NCI-H226 (cell line): ENCODE results near the gene AWAT1.
"Not testable (repeated sequence)": the region's sequence is repeated elsewhere in the genome, so short reads cannot be mapped to it uniquely, and the experiment has no call there.

Experiments
- DNase-seq: peaks from one replicate; pipeline ENCODE4 v3.0.0-alpha.2; 2015

Gene AWAT1

DNA sequence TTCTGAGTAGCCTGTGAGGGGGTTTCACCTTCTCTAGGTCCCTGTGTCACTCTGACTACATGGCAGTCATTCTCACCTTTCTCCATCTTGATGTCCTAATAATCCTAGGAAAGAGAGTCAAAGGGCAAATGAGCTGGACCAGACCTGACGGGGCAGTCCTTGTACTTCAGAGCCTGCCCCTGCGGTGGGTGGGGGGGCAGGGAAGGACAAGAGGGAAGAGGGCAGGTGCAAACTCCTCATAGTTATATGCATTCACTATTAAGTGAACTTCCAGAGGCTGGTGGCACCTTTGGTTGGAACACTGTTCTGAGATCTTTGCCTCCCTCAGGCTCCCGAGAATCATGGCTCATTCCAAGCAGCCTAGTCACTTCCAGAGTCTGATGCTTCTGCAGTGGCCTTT, at the start of gene AWAT1:
Gene AWAT1 (plus strand): TSS at position 301 of the 400 bp plus-strand sequence. CDS start 41 bp downstream, at position 342.
- DNase-seq, result no peak

DNA sequence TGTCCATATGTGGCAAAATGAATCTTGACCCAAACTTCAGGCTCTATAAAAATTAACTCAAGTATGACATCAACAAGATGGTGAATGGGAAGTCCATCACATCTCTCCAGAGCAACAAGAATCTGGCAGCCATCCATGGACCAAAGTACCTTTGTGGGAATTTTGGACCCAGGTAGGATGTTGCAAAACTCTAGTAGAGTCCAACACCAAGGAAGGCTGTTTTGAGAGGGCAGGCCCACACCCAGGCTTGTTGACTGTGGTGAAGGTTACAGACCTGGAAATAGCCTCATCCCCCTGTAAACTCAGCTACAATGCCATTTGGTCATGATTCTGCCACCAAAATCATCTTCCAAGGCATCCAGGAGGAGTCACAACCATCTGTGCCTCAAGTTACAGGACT, 44.2 kb upstream of the AWAT1 start:
- DNase-seq, result no peak

DNA sequence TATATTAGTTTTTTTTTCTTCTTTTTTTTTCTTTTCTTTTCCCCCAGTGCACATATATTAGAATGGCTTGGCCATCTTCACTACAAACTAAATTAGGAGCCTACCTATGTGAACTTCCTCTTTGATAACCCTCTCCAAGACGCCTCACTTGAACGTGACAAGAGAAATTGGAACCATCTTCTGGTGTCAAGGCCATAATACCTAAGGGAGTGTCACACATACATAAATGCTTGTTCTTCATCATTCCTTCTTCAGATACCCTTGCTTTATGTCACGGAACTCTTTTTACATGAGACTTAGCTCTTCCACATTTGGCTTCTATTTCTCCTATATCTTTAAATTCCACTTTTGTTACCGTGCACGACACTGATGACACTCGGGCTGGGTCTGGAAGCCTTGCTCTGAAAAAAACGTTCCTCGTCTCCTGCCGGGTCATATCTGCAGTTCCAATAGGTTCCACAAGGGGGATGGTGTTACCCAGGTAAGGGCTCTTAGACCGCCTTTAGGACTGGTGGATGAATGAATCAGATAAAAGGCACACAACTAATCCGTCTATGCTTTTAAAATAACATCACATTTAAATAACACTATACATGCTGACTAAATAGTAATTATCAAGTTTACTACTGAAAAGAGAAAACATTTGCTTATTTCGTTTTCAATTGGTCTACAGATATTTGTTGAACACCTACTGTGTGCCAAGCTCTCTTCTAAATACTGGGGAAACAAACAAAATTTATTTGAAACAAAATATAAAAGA, 37.3 kb upstream of the AWAT1 start:
- DNase-seq, result peak; percentile 16

DNA sequence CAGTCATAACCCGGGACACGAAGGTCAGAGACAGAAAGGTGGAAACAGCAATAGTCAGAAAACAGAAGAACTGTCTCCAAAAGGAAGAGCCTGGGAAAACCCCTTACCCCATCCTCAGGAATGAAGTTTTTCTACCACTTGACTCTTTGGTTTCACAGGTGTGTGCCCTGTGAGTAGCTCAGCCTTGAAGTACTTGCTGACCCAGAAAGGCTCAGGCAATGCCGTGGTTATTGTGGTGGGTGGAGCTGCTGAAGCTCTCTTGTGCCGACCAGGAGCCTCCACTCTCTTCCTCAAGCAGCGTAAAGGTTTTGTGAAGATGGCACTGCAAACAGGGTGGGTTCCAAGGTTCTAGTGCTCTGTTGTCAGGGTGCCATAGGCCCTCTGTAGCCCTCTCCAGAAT, 32.7 kb upstream of the AWAT1 start:
- no peak for DNase-seq

DNA sequence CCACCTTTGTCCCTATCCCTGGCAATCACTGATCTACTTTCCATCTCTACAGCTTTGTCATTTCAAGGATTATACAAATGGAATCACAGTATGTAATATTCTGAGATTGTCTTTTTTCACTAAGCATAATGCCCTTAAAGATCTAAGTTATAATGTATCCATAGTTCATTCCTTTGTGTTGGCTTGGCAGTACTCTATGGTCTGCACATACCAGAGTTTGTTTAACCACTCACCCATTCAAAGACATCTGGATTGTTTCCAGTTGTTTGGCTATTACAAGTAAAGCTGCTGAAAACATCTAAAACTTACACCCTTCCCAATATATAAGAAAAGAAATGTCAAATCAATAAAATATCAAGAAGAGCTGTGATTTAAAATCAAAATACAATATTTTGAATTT, 26.0 kb upstream of the AWAT1 start:
- no peak for DNase-seq

DNA sequence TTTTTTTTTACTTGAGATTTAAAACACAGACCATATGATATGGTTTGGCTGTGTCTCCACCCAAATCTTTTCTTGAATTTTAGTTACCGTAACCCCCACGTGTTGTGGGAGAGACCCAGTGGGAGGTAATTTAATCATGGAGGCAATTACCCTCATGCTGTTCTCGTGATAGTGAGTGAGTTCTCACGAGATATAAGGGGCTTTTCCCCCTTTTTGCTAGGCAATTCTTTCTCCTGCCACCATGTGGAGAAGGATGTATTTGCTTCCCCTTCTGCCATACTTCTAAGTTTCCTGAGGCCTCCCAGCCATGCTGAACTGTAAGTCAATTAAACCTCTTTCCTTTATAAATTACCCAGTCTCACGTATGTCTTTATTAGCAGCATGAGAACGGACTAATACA, 24.9 kb upstream of the AWAT1 start:
- not testable (repeated sequence) for DNase-seq

DNA sequence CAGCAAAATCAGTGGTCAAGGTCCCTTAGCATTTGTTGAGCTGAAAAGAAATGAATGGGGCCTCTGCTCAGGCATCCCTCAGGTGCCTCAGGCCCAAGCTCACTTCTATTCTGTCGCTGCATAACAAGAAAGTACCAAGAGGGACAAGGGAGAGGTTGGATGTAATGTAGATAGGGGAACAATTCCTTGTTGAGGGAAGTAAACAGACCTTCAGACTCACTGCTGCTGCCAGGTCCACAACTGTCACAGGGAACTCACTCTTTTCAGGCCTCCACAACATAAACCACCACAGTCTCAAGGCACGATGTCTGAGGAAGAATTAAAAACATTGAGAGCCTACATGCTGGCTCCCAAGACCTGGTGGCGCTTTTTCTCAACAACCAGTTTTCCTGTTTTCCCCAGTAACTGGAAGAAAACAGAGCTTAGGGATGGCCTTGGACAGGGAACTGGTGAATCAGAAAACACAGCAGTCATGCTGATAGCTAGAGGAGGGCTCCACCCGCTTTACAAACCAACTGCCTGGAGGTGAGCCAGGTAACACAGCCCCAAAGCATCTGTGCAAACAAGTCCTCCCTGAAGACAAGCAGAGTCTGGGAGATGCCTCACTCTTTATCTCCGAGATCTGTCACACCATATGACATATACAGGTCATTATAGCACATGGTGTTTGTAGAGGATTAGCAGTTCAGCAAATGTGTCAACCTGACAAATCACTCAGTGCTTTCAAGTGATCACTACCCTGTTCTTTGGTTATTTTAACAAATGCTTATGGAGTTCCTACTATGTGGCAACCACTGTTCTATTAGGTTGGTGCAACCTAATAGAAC, 14.3 kb upstream of the AWAT1 start:
- peak; percentile 77 for DNase-seq

DNA sequence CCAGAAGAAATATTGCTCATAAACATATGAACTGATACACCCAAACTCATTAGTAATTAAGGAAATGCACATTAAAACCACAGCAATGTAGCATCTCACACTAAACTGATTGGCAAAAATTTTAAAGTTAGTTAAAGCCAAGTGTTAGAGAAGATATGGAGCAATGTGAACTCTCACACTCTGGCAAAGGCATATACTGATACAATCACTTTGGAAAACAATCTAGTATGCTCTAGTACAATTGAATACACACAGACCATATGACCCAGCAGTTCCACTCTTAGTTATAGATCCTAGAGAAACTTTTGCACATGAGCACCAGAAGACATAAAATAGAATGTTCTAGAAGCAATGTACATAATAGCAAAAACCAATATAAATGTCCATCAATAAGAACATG, 8.4 kb upstream of the AWAT1 start:
- no peak for DNase-seq

DNA sequence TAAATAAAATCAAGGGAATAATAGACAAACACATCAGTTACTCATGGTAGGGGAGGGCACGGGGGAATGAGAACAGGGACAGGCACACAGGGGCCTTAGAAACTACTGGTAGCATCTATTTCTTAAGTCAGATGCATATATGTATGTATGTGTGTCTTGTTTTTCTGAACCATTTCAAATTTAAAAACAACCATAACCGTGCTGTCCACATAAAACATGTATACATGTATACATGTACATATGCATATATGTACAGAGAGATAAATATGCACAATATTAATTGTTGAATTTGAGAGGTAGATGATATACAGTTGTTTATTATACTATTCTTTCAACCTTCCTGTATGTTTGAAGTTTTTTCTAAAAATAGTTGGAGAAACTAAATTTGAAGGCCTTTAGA, 7.8 kb upstream of the AWAT1 start:
- DNase-seq, result no peak

DNA sequence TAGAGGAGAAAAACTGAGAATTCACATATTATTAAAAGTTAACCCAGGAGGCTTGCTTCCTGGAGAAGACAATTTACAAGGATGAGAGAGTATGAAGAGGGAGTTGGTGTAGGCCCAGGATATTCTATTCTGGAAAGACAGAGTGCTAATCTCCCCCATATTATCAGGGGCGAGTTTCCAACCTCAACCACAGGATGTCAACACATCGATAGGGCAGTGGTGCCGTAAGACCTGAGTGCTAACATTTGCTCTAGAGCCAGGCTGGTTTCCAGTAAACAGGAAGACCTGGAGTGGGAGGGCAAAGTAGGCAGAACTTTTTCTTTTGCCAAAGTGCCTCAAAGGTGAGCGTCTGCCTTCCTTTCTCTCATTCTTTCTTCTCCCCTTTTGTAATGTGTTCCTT, 2.8 kb upstream of the AWAT1 start:
- peak; percentile 62 for DNase-seq

DNA sequence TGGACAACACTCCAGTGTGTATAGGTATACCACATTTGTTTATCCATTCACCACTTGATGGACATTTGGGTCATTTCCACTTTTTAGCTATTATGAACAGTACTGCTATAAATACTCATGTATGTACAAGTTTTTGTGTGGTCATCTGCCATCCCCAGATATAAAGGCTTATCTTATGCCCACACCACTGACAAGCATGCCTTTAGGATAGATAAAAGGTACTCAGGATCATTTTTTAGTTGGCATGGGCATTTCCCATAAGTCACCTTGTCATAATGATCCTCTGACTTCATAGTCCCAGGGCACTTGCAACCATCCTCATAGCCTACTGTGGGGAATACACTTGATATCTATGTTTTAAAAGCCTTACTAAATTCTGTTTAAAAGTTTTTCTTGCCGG, 6.3 kb downstream of the AWAT1 start:
- no peak for DNase-seq

DNA sequence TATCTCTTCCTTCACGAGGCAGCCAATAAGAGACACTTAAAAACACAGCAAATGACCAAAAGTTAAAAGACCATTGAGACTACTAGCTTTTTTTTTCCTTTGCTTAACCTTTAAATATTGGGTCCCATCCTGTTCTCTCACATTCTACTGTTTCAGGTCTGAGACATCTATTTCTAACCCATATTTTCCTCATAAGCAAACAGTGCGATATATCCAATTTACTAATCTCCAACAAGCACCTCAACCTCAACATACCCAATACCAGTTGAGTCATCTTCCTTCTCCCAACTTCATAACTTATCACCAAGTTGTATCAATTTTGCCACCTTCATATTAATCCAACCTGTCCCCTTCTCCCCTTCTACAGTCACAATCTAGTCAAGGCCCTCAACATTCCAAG, 7.0 kb downstream of the AWAT1 start:
- no peak for DNase-seq

DNA sequence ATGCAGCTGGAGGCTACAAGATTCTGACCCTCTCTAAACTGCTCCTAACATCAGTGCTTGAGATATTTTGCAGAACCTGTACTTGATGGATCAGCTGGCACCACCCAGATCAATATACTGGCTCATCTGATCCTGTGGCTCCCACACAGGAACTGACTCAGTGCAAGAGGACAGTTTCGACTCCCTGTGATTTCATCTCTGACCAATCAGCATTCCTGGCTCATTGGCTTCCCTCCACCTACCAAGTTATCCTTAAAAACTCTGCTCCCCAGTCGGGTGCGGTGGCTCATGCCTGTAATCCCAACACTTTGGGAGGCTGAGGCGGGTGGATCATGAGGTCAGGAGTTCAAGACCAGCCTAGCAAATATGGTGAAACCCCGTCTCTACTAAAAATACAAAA, 9.1 kb downstream of the AWAT1 start:
- not testable (repeated sequence) for DNase-seq

DNA sequence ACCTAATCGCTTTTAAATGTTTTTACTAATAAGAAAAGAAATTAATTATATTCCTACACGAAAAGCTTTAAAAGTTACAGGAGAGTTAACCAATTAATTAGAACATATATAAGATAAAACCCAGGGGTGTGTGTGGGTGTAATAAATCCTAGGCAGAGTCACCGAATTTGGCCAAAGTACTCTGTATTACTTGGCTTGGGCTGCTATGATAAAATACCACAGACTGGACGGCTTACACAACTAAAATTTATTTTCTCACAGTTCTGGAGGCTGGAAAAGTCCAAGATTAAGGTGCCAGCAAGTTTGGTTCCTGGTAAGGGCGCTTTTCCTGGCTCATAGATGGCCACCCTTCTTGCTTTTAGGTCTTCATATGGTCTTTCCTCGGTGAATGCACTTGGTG, 10.4 kb downstream of the AWAT1 start:
- DNase-seq, result no peak

DNA sequence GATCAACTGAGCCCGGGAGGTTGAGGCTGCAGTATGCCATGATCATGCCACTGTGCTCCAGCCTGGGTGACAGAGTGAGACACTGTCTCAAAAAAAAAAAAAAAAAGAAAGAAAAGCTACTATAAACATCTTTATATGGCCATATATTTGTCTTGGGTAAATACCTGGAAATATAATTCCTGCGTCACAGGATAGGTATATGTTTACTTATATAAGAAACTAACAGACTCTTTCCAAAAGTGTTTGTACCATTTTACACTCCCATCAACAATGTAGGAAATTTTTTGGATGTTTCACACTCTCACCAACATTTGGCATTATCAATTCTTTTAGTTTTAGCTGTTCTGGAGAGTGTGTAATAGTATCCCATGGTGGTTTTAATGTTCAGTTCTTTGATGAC, 12.8 kb downstream of the AWAT1 start:
- DNase-seq, result no peak

DNA sequence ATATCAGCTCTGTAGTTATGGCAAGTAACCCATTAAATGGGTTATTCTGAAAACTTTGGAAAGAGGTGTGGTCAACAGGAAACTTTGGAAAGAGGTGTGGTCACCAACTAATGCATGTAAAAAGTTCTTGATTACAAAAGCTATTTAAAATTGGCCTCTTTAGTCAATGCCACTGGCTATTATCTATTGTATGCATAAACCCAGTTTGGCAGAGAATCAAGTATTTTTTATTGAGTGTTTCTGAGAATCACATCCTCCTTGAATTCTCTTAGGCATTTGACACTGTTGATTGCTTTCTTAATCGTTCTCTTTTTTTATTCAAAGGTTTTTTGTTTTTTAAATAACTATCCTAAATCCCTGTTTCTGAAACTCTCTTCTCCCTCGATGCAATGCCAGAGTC, 18.0 kb downstream of the AWAT1 start:
- DNase-seq, result no peak

DNA sequence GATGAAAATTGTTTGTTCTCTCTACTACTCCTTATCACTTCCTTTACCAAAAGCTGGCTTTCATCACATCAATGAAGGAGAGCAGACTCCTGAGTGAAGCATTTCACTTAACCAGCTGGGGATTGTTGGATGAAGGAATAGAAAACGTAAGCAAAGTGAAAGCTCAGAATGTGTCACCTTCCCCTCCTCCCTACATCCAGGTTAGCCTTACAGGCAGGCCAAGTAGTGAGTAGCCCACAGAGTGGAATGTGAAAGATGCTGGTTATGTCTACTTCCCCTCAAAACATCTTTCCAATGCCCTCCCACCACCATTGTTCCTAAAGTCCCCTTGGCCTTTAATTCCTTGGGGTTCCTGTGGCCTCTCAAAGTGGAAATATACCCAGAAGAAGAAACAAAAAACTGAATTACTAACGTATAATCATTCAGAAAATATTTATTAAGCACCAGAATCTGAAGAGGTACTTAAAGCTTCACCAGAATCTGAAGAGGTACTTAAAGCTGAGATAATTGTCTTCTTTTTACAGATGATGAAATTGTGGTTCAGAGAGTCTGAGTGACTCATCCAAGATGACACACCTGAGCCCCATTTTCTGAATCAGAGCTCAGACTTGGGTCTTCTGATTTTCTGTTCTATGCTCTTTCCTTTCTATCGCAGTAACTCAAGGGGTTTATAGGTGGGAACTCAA, 19.1 kb downstream of the AWAT1 start:
- DNase-seq, result peak; percentile 13

DNA sequence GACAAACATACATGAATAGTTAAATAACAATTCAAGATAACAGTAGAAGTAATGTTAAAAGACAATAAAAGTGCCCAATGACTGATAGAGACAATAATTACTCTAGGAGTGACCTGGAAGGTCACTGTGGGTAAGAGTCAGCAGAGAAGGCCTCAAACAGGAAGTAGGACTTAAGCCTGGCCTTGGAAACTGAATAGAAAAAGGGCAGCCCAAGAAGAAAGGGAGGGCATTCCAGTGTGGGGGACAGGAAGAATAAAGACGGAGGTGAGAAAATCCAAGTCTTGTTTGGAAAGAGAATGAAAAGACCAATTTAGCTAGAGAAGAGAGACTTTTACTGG, 19.6 kb downstream of the AWAT1 start:
- DNase-seq, result peak; percentile 4

DNA sequence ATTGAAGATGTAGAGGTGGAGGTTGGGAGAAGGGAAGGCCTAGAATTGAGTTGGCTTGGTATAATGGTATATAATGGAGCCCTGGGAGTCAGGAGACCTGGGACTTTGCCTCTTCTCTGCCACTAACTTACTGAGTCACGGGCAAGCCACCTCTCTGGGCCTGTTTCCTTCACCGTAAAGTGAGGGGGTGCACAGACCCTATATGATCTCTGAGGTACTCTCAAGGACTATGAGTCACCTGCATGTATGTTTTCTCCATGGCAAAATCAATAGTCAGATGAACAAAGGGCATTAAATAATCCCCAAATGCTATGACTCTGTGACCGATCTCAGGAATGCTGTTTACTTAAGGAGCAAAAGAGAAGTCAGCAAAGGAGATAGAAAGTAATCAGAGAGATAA, 20.5 kb downstream of the AWAT1 start:
- DNase-seq, result no peak

DNA sequence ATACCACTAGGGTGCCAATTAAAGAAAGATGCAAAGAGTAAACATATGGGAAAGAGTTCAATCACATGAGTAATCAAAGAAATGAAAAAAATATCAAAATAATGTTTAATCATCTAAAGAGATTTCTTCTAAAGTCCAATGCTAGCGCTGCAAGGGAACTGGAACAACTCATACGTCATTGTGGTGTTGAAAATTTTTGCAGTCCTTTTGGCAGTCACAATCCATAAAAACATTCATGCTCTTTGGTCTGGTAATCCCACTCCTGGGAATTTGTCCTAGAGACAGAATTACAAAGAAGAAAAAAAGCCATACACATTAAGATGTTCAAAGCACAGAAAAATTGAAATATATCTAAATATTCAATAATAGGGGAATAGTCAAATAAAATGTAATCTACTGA, 21.0 kb downstream of the AWAT1 start:
- no peak for DNase-seq

DNA sequence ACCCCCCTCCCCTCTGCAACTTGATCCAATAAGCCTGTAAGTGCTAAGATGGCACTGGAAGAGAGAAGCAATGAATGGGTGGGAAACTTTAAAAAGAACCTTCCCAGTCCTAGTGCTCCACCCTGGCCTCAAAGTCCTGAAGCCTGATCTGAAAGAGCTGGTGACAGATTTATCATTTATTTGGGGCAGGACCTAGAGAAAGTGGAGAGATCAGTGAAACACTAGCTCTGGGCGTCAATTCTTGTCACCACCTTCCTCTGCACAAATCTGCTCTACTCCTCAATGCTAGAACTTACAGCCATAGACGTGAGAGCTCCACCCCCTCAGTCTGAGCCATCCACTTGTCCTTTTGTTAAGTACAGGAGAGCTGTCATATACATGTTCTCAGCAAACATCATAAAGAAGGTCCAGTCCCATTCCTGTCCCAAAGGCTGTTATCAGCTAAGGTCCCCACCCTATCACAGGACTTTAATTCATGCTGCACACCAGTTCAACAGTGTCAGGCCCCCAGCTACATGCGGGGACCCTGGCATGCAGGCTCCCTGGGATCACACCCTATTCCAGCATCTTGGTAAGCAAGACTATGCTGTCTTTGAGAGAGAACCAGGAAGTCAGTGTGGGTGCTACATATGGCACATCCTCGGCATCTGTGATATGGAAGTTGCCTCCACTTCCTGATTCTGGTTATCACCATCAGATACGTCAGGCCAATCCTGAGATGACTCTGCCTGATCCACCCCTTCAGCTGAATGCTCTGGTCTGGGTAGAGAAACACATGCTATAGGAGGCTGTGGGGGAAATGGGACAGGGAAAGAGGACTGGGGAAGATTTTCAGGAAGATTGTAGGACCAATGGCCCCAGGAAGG, 23.2 kb downstream of the AWAT1 start:
- DNase-seq, result no peak

DNA sequence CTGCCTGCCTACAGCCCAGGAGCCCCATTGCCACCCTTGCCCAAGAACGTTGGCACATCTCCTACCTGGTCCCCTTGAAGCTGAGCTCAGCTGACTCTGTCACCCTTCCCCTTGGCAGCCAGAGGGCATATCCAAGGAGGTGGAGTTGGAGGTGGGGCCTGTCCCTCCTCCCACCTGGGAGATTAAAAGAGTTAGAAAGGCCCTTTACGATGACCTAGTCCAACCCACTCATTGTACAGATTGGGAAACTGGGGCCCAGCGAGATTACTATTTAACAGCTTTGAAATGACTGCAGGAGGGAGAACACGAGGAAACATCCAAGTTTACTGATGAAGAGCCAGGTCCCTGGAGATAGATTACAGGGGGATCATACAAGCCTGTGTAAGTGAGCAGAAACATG, 25.6 kb downstream of the AWAT1 start, which contains the start of gene P2RY4:
Gene P2RY4 (minus strand): TSS at position 101 of the 400 bp plus-strand sequence. CDS start 580 bp downstream, outside the sequence.
- DNase-seq, result no peak
